WTC11 (cell line): ENCODE data around the gene THSD8.

Source experiments
- RELA ChIP-seq: sonication (generic); formaldehyde crosslinking; IDR thresholded peaks from 2 replicates; pipeline ENCODE4 v1.8.1; 2022; ENCODE audit warnings: missing genetic modification reagents, mild to moderate bottlenecking, borderline replicate concordance
- ZNF121 ChIP-seq: sonication (generic); formaldehyde crosslinking; IDR thresholded peaks from 2 replicates; pipeline ENCODE4 v1.8.0; 2023; ENCODE audit warnings: missing genetic modification reagents
- TF ChIP-seq, protein P1 (sequence below): fragments of 200-600 bp; IDR thresholded peaks from 2 replicates; pipeline ENCODE4 v1.8.0; 2022; ENCODE audit warnings: antibody characterized with exemption
- TF ChIP-seq, protein P2 (sequence below): sonication (generic); formaldehyde crosslinking; IDR thresholded peaks from 2 replicates; pipeline ENCODE4 v1.8.0; 2023; ENCODE audit warnings: missing genetic modification reagents

GRCh38 chr19:12778905-12779161, 23.0 kb upstream of the THSD8 start:
- TF ChIP-seq, protein P1, sequence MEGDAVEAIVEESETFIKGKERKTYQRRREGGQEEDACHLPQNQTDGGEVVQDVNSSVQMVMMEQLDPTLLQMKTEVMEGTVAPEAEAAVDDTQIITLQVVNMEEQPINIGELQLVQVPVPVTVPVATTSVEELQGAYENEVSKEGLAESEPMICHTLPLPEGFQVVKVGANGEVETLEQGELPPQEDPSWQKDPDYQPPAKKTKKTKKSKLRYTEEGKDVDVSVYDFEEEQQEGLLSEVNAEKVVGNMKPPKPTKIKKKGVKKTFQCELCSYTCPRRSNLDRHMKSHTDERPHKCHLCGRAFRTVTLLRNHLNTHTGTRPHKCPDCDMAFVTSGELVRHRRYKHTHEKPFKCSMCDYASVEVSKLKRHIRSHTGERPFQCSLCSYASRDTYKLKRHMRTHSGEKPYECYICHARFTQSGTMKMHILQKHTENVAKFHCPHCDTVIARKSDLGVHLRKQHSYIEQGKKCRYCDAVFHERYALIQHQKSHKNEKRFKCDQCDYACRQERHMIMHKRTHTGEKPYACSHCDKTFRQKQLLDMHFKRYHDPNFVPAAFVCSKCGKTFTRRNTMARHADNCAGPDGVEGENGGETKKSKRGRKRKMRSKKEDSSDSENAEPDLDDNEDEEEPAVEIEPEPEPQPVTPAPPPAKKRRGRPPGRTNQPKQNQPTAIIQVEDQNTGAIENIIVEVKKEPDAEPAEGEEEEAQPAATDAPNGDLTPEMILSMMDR: no peak
- TF ChIP-seq, protein P2, sequence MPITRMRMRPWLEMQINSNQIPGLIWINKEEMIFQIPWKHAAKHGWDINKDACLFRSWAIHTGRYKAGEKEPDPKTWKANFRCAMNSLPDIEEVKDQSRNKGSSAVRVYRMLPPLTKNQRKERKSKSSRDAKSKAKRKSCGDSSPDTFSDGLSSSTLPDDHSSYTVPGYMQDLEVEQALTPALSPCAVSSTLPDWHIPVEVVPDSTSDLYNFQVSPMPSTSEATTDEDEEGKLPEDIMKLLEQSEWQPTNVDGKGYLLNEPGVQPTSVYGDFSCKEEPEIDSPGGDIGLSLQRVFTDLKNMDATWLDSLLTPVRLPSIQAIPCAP (CRISPR knock-in tag): no peak
- no peak for TF ChIP-seq RELA (CRISPR knock-in tag)
- TF ChIP-seq ZNF121 (CRISPR knock-in tag): no peak
